ENCODE results near the gene MME. TPM values are rescaled to one million over a fixed set of nuclear protein-coding genes. Genes with fewer than 3 reads are reported as not detected.

Gene MME
- total and polyA plus RNA-seq, 8 donors = under 0.01 to 49.4 (median 2.0) TPM; not detected in 1

DNA sequence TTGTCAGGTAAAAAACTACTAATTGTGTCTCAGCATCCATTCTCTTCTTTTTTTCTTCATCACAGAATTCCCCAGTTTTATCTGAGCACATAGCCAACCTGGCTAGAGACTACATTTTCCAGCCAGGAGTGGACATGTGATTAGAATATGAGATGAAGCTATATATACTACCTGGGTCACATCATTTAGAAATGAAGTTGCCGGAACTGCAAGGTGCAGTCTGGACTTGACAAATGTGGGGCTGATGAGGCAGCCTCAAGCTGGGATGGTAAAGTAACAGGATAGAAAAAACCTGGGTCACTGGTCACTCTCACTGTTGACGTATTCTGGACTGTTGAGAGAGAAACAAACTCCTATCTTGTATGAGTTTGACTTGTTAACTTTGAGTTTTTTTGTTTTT, 113.7 kb downstream of the MME start:
- intact Hi-C loops (cut with DNase I; ENCODE audit: low total_unique reads) = no loop called here
- no peaks in the 10 kb centered on the region for H3K4me1 ChIP-seq
- H3K4me3 ChIP-seq = no peak overlapping the region
- no peak overlapping the region for H3K27ac ChIP-seq
- 84 to 92% (median 90%) methylated on average over 2 of the region's 2 CpGs for WGBS, 5 donors
- no peaks in the 10 kb centered on the region for H3K9me3 ChIP-seq
- no peaks in the 10 kb centered on the region for H3K36me3 ChIP-seq
- H3K27me3 ChIP-seq = no peaks in the 10 kb centered on the region
- no peak for DNase-seq
- no peak for TF ChIP-seq EP300 (IDR thresholded peaks at IDR 0.05)
- TF ChIP-seq POLR2A (IDR thresholded peaks at IDR 0.05) = no peak
- TF ChIP-seq, protein P1, sequence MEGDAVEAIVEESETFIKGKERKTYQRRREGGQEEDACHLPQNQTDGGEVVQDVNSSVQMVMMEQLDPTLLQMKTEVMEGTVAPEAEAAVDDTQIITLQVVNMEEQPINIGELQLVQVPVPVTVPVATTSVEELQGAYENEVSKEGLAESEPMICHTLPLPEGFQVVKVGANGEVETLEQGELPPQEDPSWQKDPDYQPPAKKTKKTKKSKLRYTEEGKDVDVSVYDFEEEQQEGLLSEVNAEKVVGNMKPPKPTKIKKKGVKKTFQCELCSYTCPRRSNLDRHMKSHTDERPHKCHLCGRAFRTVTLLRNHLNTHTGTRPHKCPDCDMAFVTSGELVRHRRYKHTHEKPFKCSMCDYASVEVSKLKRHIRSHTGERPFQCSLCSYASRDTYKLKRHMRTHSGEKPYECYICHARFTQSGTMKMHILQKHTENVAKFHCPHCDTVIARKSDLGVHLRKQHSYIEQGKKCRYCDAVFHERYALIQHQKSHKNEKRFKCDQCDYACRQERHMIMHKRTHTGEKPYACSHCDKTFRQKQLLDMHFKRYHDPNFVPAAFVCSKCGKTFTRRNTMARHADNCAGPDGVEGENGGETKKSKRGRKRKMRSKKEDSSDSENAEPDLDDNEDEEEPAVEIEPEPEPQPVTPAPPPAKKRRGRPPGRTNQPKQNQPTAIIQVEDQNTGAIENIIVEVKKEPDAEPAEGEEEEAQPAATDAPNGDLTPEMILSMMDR (IDR thresholded peaks at IDR 0.05) = no peak
- TF ChIP-seq POLR2AphosphoS5 (IDR thresholded peaks at IDR 0.05) = no peak

DNA sequence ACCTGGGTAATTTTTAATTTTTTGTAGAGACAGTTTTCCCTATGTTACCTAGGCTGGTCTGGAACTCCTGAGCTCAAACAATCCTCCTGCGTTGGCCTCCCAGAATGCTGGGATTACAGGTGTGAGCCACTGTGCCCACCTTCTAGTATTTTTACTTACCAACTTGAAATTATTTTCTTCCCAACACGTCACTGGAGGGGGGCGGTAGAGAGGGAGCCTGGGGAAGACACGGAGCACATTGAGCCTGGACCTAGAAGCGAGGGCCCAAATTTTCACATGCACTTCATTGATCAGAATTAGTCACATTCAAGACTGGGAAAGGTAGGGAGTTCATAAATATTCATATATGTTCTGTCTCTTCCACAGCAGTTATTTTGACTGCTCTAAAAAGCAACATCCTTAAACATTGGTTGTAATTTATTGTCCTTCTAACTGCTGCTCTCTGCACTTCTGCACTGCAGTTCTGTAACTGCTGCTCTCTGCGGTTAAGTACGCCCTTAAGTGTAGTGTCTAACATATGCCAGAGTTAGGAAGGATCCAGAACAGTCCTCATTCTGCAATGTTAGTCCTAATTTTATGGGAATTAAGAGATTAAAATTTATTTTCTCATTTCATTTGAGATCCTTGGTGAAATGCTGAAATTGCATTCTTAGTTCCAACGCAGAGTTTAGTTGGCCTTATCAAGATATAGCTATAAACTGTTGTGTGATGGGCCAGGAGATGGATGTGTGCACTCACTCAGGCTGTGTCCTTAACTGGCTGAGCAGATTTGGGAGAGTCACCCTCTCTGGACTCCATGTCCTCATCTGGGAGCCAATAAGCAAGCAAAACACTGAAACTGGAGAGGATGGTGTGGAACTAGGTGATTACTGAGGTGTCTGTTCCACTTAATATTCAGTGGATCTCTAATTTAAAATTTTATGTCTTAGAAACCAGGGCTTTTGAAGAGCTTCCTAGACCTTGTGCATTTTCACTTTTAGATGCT, 115.1 kb downstream of the MME start:
- Histone ChIP-seq H3K9me3 (no peaks in the 10 kb centered on the region), H3K36me3 (no peaks in the 10 kb centered on the region), H3K4me3 (no peak overlapping the region), H3K27ac (no peak overlapping the region), H3K4me1 (no peaks in the 10 kb centered on the region), H3K27me3 (no peaks in the 10 kb centered on the region)
- no peak for TF ChIP-seq POLR2AphosphoS5 (IDR thresholded peaks at IDR 0.05)
- no peak for TF ChIP-seq EP300 (IDR thresholded peaks at IDR 0.05)
- no peak for TF ChIP-seq POLR2A (IDR thresholded peaks at IDR 0.05)
- TF ChIP-seq, protein P1 (IDR thresholded peaks at IDR 0.05) = no peak
- no peak for DNase-seq
- intact Hi-C loops (cut with DNase I; ENCODE audit: low total_unique reads) = no loop called here
- 88 to 93% (median 90%) methylated on average over 8 of the region's 8 CpGs for WGBS, 5 donors

DNA sequence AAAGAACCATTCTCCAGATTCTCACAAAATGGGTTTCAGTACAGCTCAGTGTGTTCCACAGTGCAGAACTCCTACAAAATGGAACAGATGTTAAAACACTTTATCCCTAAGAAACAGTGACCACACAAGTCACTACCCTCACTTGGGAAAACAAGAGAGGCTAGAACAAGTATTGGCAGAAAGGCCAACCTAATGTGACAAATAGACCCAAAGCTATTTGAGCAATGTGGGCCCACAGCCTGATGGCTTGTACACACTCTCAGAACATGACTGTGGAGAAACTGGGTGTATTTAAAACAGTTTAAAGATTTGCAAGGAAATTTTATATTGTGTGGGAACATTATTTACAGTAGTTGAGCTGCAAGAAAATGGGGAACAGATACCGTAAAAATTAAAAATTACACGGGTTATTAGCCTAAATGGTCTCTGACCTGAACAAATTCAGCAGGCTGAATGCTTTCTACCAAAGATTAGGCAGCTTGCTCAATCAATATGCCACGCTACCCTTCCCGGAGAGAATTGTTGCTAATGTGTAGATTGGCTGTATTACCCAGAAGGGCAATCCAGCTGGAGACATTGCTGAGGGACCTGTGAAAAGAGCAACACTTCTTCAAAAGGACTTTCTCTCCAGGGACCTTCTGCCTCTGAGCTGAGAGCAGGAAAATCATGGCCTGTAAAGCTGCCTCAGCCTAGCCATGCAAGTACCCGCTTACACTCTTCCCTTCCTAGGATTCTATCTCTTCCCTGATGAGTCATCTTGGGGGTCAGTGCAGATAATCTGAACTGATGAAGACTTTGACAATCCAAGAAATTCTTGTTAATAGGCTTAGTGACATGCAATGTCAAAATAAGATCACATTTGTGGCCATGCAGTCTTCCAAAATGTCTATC, 116.3 kb downstream of the MME start:
- H3K27ac ChIP-seq = no peak overlapping the region
- H3K4me1 ChIP-seq = no peaks in the 10 kb centered on the region
- intact Hi-C loops (cut with DNase I; ENCODE audit: low total_unique reads) = no loop called here
- no peak for DNase-seq
- 61 to 78% (median 62%) methylated on average over 5 of the region's 5 CpGs for WGBS, 5 donors
- no peaks in the 10 kb centered on the region for H3K9me3 ChIP-seq
- TF ChIP-seq, protein P1 (IDR thresholded peaks at IDR 0.05) = no peak
- TF ChIP-seq POLR2A (IDR thresholded peaks at IDR 0.05) (no peak), EP300 (IDR thresholded peaks at IDR 0.05) (no peak), POLR2AphosphoS5 (IDR thresholded peaks at IDR 0.05) (no peak)
- no peaks in the 10 kb centered on the region for H3K36me3 ChIP-seq
- no peak overlapping the region for H3K4me3 ChIP-seq
- H3K27me3 ChIP-seq = no peaks in the 10 kb centered on the region

DNA sequence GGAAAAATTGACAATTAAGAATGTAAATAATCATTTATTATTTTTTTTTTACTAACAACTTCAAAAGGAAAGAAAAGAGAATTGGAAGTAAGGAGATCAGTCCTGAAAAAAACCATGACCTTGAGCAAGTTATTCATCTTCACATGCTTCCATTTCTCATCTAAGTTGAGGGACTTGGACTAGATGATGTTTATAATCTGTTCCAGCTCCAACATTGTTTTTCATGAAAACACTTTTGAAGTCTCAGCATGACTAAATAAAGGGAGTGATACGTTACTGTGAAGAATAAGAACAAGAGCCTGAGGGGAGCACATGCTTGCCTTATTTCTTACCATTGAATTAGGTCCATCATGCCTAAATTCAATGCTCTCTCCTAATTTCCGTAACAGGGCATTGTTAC, 117.7 kb downstream of the MME start:
- Histone ChIP-seq H3K27me3 (no peaks in the 10 kb centered on the region), H3K36me3 (no peaks in the 10 kb centered on the region), H3K4me3 (no peak overlapping the region), H3K27ac (no peak overlapping the region), H3K9me3 (no peaks in the 10 kb centered on the region), H3K4me1 (no peaks in the 10 kb centered on the region)
- intact Hi-C loops (cut with DNase I; ENCODE audit: low total_unique reads) = no loop called here
- DNase-seq = no peak
- WGBS, 5 donors = 77 to 90% (median 87%) methylated on average over 2 of the region's 2 CpGs
- TF ChIP-seq, protein P1 (IDR thresholded peaks at IDR 0.05) = no peak
- TF ChIP-seq POLR2A (IDR thresholded peaks at IDR 0.05) (no peak), POLR2AphosphoS5 (IDR thresholded peaks at IDR 0.05) (no peak), EP300 (IDR thresholded peaks at IDR 0.05) (no peak)
